ENCODE results near the gene DLGAP1.

Gene DLGAP1

GRCh38 chr18:4284528-4284927 lies 170.6 kb downstream of the DLGAP1 start:
- no peak for DNase-seq

- no peak for DNase-seq
Measured at GRCh38 chr18:4283746-4284291, 171.3 kb downstream of the DLGAP1 start.

DNA sequence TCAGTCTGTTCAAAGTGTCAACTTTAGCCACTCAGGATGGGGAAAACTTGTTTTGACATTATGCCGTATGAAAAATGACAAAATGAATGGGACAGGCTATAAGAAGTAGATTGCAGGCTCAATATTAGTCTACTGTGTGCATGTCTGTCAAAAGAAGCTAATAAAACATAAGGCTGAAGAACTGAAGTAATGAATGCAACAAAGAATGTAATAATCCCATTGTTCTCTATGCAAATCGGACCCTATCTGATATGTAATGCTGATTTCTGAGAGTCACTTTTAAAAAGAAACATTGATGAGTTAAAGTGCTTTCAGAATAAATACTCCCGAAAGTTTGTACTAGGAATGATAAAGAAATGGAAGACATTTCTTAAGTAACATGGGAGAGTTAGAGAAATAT lies 172.2 kb downstream of the DLGAP1 start:
- no peak for DNase-seq

GRCh38 chr18:4276953-4277585 lies 178.0 kb downstream of the DLGAP1 start:
- no peak for DNase-seq

DNA sequence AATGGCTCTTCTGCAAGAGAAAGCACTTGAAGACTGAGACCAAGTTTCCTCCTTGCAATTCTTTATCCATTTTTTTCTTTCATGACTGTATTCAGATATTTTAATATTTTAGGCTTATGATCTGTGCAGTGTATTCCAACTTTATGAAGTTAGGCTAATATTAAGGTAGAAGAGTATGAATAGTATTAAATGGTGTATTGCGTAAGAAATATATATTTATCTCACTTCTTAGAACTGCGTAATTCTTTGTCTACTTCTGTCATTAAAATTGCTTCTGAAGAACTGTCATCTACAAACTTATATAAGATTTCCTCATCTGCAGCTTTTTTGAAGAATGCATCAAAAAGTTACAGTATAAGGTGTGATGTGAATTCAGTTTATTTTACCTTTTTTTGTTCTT lies 183.2 kb downstream of the DLGAP1 start:
- DNase-seq = no peak

DNA sequence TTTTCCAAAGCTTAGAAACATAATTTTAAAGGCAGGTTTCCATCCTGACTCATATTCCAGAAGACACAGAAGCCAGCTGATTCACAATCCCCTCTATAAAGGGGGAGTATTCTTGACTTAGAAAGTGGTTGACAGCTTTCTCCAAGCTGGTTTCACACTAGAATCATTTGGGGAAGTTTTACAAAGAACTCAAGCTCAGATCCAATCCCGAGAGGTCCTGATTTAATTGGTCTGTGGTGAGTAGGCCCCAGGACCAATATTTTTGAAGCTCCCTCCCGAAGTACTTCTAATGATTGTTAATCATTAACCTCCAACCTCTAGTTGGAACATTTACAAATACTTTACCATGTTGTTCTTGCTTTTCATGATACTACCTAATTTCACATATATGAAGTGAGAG lies 184.1 kb downstream of the DLGAP1 start:
- no peak for DNase-seq

GRCh38 chr18:4270016-4270415 lies 185.1 kb downstream of the DLGAP1 start:
- DNase-seq = no peak

DNA sequence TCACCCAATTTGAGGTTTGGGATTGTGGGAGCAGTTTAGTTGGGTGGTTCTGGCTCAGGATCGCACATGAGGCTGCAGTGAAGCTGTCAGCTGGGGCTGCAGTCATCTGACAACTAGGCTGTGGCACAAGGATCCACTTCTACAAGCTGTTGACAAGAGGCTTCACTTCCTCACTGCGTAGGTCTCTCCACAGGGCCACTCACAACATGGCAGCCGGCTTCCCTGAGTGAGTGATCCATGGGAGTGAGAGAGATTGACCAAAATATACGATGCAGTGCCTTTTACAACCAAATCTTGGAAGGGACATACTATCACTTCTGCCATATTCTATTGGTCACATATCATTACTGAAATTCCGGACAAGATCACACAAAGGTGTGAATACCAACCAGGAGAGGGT lies 187.5 kb downstream of the DLGAP1 start:
- DNase-seq = no peak

GRCh38 chr18:4264347-4264791 lies 190.7 kb downstream of the DLGAP1 start:
- DNase-seq = no peak

DNA sequence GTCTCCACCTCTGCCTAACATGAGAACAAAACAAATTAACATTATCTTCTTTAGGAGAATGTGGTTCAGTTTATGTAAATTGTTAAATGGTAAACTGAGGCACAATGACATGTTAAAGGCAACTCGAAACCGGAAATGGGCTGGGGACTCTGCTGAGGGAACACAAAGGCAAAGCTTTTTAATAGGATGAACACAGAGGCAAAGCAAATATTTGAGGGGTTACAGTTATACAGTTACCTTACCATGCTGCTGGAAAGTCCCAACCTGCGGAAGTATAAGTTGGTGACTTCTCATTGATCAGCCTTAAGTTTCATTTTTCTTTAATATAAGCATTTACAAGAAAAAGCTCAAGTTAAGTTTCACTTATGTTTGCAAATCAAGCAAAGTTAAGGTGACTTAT lies 195.0 kb downstream of the DLGAP1 start:
- DNase-seq = no peak

GRCh38 chr18:4256766-4257417 lies 198.2 kb downstream of the DLGAP1 start:
- no peak for DNase-seq

GRCh38 chr18:4254840-4255239 lies 200.3 kb downstream of the DLGAP1 start:
- no peak for DNase-seq

- no peak for DNase-seq
Measured at GRCh38 chr18:4252829-4253228, 202.3 kb downstream of the DLGAP1 start.

GRCh38 chr18:4251873-4252272 lies 203.2 kb downstream of the DLGAP1 start:
- DNase-seq = no peak

GRCh38 chr18:4251206-4251605 lies 203.9 kb downstream of the DLGAP1 start:
- DNase-seq = no peak

DNA sequence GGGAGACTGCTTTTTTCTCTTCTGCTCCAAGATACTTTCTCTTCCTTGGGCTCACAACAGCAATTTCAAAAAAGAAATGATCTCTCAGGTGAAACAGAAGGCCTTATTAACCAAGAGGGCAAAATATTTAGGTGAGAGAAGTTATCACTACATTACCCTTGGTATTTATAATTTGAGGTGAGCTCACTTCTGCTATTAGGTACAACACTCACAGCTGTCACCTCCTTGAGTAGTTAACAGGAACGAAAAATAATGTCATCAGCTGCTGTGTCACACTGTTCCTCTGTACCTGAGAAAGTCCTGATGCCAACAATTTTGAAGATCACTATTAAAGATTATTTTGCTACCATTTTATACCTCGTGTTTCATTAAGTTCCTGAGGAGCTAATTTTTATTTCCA lies 205.0 kb downstream of the DLGAP1 start:
- no peak for DNase-seq

GRCh38 chr18:4248686-4249085 lies 206.4 kb downstream of the DLGAP1 start:
- DNase-seq = no peak

- no peak for DNase-seq
Measured at GRCh38 chr18:4246374-4246773, 208.7 kb downstream of the DLGAP1 start.

DNA sequence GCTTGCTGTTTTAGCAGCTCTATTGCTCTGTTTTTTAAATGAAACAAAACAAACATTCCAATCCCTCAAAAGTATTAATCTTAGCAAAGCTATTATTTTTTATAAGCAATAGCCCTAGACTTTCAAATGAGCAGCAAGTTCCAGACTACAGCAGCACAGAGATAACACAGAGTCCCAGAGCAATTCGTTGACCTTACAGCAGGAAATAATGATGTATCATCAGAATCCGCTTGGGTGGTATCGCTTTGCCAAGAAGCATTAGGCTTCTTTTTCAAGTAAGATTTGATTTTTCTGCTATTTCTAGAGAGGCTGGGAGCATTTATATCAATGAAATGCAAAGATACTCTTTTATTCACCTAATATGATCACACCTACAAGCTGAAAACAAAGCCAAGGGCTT lies 209.7 kb downstream of the DLGAP1 start:
- DNase-seq = no peak

GRCh38 chr18:4242431-4243161 lies 212.5 kb downstream of the DLGAP1 start:
- no peak for DNase-seq

- no peak for DNase-seq
Measured at GRCh38 chr18:4241090-4241617, 214.0 kb downstream of the DLGAP1 start.

- no peak for DNase-seq
Measured at GRCh38 chr18:4238966-4239365, 216.1 kb downstream of the DLGAP1 start.

- no peak for DNase-seq
Measured at GRCh38 chr18:4237664-4238041, 217.5 kb downstream of the DLGAP1 start.
